GM12892 (cell line): ENCODE data around the gene SORCS2. TPM values are rescaled to one million over a fixed set of nuclear protein-coding genes. Genes with fewer than 3 reads are reported as not detected.
A peak's percentile ranks its signal among the peaks of the same experiment; 100 is the strongest.

Experiments used
- DNase-seq: peaks from one replicate; pipeline ENCODE4 v3.0.0; 2011; ENCODE audit not compliant: insufficient read length
- FAIRE-seq: peaks from 2 replicates; lab custom pipeline; 2011; peaks lifted over from hg19 to GRCh38; lab: Jason Lieb, UNC
- POLR2A ChIP-seq: IDR thresholded peaks from 2 replicates; pipeline ENCODE4 v1.6.1; 2011; ENCODE audit warnings: low read depth, low read length, control low read depth
- POLR2AphosphoS5 ChIP-seq: IDR thresholded peaks from 2 replicates; pipeline ENCODE4 v1.6.1; 2011; ENCODE audit warnings: low read depth, low read length, control low read depth
- TAF1 ChIP-seq: IDR thresholded peaks from 2 replicates; pipeline ENCODE4 v1.6.1; 2011; ENCODE audit warnings: low read depth, mild to moderate bottlenecking, control low read depth, low read length, borderline replicate concordance
- polyA plus RNA-seq: library from polyadenylated mRNA; unstranded; fragments of >200 nt; gene quantifications from one replicate; pipeline ENCODE4 v1.2.1, GENCODE V29; 2012; ENCODE audit warnings: missing spikeins, inconsistent platforms; ENCODE audit not compliant: missing spikeins

Gene SORCS2
- polyA plus RNA-seq, result not detected

GRCh38 chr4:7192252-7193029 is at the start of gene SORCS2:
Gene SORCS2, plus strand, starts transcription at chr4:7192538.
- peak; percentile 74 for DNase-seq
- no peak for FAIRE-seq
- TF ChIP-seq POLR2AphosphoS5 (no peak), TAF1 (no peak), POLR2A (no peak)

GRCh38 chr4:7144374-7145290 is 47.7 kb upstream of the SORCS2 start:
- DNase-seq, result no peak
- no peak for TF ChIP-seq POLR2AphosphoS5
- TF ChIP-seq TAF1, result no peak
- TF ChIP-seq POLR2A, result no peak
- FAIRE-seq, result no peak

GRCh38 chr4:7145291-7145934 is 46.9 kb upstream of the SORCS2 start:
- FAIRE-seq, result no peak
- TF ChIP-seq POLR2AphosphoS5 (no peak), POLR2A (no peak), TAF1 (no peak)
- DNase-seq, result no peak

- TF ChIP-seq POLR2AphosphoS5, result no peak
- TF ChIP-seq POLR2A, result no peak
- no peak for TF ChIP-seq TAF1
- DNase-seq, result no peak
These were observed 46.1 kb upstream of the SORCS2 start for GRCh38 chr4:7146059-7146785.

GRCh38 chr4:7146786-7147115 is 45.6 kb upstream of the SORCS2 start:
- FAIRE-seq (no peak), DNase-seq (no peak)
- TF ChIP-seq POLR2A (no peak), TAF1 (no peak), POLR2AphosphoS5 (no peak)

More at GRCh38 chr4:7146059-7146785, 46.1 kb upstream of the SORCS2 start:
- no peak for FAIRE-seq

GRCh38 chr4:7147261-7147660 is 45.1 kb upstream of the SORCS2 start:
- FAIRE-seq, result no peak
- no peak for DNase-seq
- no peak for TF ChIP-seq TAF1
- TF ChIP-seq POLR2A, result no peak
- no peak for TF ChIP-seq POLR2AphosphoS5

- FAIRE-seq, result no peak
- DNase-seq, result no peak
- TF ChIP-seq POLR2A (no peak), TAF1 (no peak), POLR2AphosphoS5 (no peak)
These were observed 44.6 kb upstream of the SORCS2 start for GRCh38 chr4:7147661-7148310.

- FAIRE-seq, result no peak
- TF ChIP-seq POLR2AphosphoS5 (no peak), POLR2A (no peak), TAF1 (no peak)
These were observed 44.0 kb upstream of the SORCS2 start for GRCh38 chr4:7148337-7148736.

GRCh38 chr4:7150036-7150635 is 42.2 kb upstream of the SORCS2 start:
- FAIRE-seq (no peak), DNase-seq (no peak)
- TF ChIP-seq POLR2A (no peak), TAF1 (no peak), POLR2AphosphoS5 (no peak)

More at GRCh38 chr4:7148337-7148736, 44.0 kb upstream of the SORCS2 start:
- DNase-seq, result no peak
